Measurements from ENCODE around the gene SERPIND1.

SERPIND1 gene

DNA sequence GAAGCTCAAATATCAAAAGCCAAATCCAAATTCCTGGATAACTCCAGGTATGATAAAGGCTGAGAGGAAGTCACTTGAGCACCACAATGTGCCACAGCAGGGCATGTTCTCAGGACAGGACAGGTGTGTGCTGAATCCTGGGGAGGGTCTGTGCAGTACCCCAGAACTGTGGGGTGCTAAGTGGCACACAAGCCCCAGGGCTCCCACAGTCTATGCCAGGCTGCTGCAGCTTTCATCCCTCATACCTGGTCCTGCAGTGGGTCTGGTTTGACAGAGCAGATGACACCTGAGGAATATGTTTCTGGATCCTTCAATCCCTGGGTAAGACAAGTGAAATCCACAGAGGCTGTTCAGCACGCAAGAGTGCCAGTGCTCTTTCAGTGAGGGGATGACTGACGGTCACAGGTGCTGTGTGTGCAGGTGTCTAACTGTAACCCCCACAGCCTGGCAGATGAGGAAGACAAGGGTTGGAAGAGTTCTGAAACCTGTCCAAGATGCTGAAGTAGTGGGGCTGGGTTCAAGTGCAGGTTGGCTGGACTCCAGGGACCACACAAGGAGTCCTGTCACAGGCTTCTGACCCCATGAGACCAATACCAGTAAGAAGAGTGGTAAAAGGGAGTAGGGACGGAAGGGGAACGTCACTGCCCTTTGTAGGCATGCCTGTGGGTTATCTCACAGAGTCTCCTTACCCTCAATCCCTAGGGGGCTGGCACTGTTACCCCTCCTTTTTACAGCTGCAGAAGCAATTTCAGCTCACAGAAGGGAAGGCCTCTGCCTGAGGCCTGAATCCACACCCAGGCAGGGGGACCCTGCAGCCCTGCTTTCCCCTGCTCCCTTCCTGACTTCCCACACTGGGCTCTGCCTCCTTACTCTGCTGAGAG lies 14.1 kb downstream of the SERPIND1 start:
- peaks cover 4% of the 10 kb centered on the region for H3K4me1 ChIP-seq (ENCODE audit: control insufficient read depth, low read depth, low read length)
- no peaks in the 10 kb centered on the region for H3K79me1 ChIP-seq (ENCODE audit: low read length)
- no peaks in the 10 kb centered on the region for H3K27me3 ChIP-seq (ENCODE audit: insufficient read depth, low read length, poor library complexity)
- H3K36me3 ChIP-seq (ENCODE audit: control insufficient read depth, insufficient read depth, low read length) = no peaks in the 10 kb centered on the region
- WGBS (ENCODE audit: extremely low coverage, insufficient coverage, low lambda C conversion rate) = no CpG with 5 or more reads among the region's 4 CpGs
- no peaks in the 10 kb centered on the region for H3K79me2 ChIP-seq (ENCODE audit: control insufficient read depth, insufficient read depth, low read length)
- no peak overlapping the region for H4K5ac ChIP-seq (ENCODE audit: low read length)
- no peak overlapping the region for H3K27ac ChIP-seq (ENCODE audit: low read depth, low read length)
- H3K4ac ChIP-seq (ENCODE audit: low read depth, low read length) = no peak overlapping the region
- no peak overlapping the region for H4K8ac ChIP-seq (ENCODE audit: low read depth, low read length)
- H3K56ac ChIP-seq (ENCODE audit: low read length) = no peak overlapping the region
- H3K4me2 ChIP-seq (ENCODE audit: low read length) = no peak overlapping the region
- no peak for DNase-seq
- H2BK15ac ChIP-seq (replicated peaks; ENCODE audit: low read depth) = no peak overlapping the region
- no peak overlapping the region for H3K9ac ChIP-seq (ENCODE audit: low read length)
- H3K18ac ChIP-seq (ENCODE audit: low read length) = no peak overlapping the region
- H2BK5ac ChIP-seq (ENCODE audit: low read length) = no peak overlapping the region
- H2BK120ac ChIP-seq (ENCODE audit: low read depth, low read length) = no peak overlapping the region
- H2AK5ac ChIP-seq (ENCODE audit: low read length) = no peak overlapping the region
- no peak overlapping the region for H3K4me3 ChIP-seq (ENCODE audit: low read length)
- no peak overlapping the region for H3K23ac ChIP-seq (ENCODE audit: low read length)

DNA sequence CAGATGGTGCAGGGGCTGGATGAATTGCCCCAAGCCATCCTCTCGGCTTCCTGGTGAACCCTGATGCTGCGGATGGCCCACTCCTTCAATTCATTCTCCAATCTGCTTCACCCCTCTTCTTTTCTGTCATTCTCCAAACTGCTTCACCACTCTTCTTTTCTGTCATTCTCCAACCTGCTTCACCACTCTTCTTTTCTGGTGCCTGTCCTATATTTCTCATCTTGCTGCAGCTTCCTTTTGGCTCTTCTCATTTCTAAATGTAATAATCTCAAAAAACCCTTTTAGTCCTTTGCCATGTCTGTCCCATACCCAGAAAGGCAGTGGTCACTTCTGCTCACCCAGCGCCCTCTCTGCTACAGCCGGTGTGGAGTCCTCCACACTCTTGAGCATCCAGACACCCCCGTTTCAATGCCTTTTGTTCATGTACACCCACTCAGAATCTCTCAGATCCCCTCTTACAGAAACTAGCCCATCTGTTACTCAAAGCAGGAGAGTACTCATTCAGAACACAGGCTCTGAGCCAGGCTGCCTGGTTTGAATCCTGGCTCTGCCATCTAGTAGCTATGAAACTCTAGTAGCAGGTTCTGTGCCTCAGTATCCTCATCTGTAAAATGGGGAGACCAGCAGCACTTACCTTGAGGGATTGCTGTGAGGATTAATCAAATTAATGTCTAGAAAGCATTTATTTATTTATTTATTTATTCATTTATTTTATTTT lies 14.9 kb downstream of the SERPIND1 start:
- H3K36me3 ChIP-seq (ENCODE audit: control insufficient read depth, insufficient read depth, low read length) = no peaks in the 10 kb centered on the region
- H3K4me1 ChIP-seq (ENCODE audit: control insufficient read depth, low read depth, low read length) = peaks cover 3% of the 10 kb centered on the region

DNA sequence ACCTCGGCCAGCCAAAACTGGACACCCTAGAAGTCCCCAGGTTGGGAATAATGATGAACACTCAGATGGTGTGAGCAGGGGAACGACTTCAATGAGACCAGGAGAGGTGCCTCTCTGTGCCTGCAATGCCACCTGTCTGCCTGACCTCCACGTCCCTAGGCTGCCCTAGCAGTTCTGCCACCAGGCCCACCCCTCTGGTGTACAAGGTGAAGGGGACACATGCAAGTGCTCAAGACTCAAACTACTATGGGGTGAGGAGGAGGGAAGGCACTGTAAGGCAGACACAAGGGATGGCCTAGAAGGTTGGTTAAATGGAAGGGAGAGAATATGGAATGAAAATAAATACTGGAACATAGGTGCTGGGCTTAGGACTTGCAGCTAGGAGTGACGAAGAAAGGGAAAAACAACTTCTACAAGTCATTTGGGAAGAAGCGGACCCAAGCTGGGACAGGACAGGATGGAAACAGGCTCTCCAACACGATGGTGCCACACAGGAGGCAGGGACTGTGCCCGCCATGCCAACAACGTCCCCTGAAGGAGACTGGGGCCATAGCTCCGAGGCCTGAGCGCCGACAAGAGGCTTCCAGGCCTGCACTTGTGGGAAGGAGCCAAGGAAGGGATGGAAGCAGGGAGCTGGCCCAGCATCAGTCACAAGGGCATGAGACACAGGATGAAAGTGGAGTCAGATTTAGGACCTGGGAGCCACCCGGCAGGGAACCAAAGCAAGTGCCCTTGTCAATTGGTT lies 18.5 kb downstream of the SERPIND1 start:
- Histone ChIP-seq H2BK120ac (ENCODE audit: low read depth, low read length) (no peak overlapping the region), H3K79me2 (ENCODE audit: control insufficient read depth, insufficient read depth, low read length) (no peaks in the 10 kb centered on the region), H3K4me2 (ENCODE audit: low read length) (no peak overlapping the region), H3K36me3 (ENCODE audit: control insufficient read depth, insufficient read depth, low read length) (no peaks in the 10 kb centered on the region), H2BK5ac (ENCODE audit: low read length) (no peak overlapping the region), H3K4me1 (ENCODE audit: control insufficient read depth, low read depth, low read length) (no peaks in the 10 kb centered on the region), H3K4me3 (ENCODE audit: low read length) (no peak overlapping the region), H2BK15ac (replicated peaks; ENCODE audit: low read depth) (no peak overlapping the region), H4K5ac (ENCODE audit: low read length) (no peak overlapping the region), H3K27me3 (ENCODE audit: insufficient read depth, low read length, poor library complexity) (no peaks in the 10 kb centered on the region), H3K4ac (ENCODE audit: low read depth, low read length) (no peak overlapping the region), H4K8ac (ENCODE audit: low read depth, low read length) (no peak overlapping the region), H3K56ac (ENCODE audit: low read length) (no peak overlapping the region), H3K79me1 (ENCODE audit: low read length) (no peaks in the 10 kb centered on the region), H3K27ac (ENCODE audit: low read depth, low read length) (no peak overlapping the region), H3K18ac (ENCODE audit: low read length) (no peak overlapping the region), H2AK5ac (ENCODE audit: low read length) (no peak overlapping the region), H3K23ac (ENCODE audit: low read length) (no peak overlapping the region), H3K9ac (ENCODE audit: low read length) (no peak overlapping the region)
- DNase-seq = no peak
- no CpG with 5 or more reads among the region's 12 CpGs for WGBS (ENCODE audit: extremely low coverage, insufficient coverage, low lambda C conversion rate)

More for the DNA sequence above, 14.9 kb downstream of the SERPIND1 start:
- H3K23ac ChIP-seq (ENCODE audit: low read length) = no peak overlapping the region
- H2AK5ac ChIP-seq (ENCODE audit: low read length) = no peak overlapping the region
- no peak overlapping the region for H4K8ac ChIP-seq (ENCODE audit: low read depth, low read length)
- no peak overlapping the region for H3K27ac ChIP-seq (ENCODE audit: low read depth, low read length)
- H3K27me3 ChIP-seq (ENCODE audit: insufficient read depth, low read length, poor library complexity) = no peaks in the 10 kb centered on the region
- H3K18ac ChIP-seq (ENCODE audit: low read length) = no peak overlapping the region
- no peaks in the 10 kb centered on the region for H3K79me1 ChIP-seq (ENCODE audit: low read length)
- no peak overlapping the region for H3K4ac ChIP-seq (ENCODE audit: low read depth, low read length)
- H3K56ac ChIP-seq (ENCODE audit: low read length) = no peak overlapping the region
- no peak for DNase-seq
- no peak overlapping the region for H2BK5ac ChIP-seq (ENCODE audit: low read length)
- no peak overlapping the region for H3K4me3 ChIP-seq (ENCODE audit: low read length)
- no CpG with 5 or more reads among the region's 5 CpGs for WGBS (ENCODE audit: extremely low coverage, insufficient coverage, low lambda C conversion rate)
- no peak overlapping the region for H2BK120ac ChIP-seq (ENCODE audit: low read depth, low read length)
- H3K4me2 ChIP-seq (ENCODE audit: low read length) = no peak overlapping the region
- H4K5ac ChIP-seq (ENCODE audit: low read length) = no peak overlapping the region
- H3K79me2 ChIP-seq (ENCODE audit: control insufficient read depth, insufficient read depth, low read length) = no peaks in the 10 kb centered on the region
- H3K9ac ChIP-seq (ENCODE audit: low read length) = no peak overlapping the region
- no peak overlapping the region for H2BK15ac ChIP-seq (replicated peaks; ENCODE audit: low read depth)

DNA sequence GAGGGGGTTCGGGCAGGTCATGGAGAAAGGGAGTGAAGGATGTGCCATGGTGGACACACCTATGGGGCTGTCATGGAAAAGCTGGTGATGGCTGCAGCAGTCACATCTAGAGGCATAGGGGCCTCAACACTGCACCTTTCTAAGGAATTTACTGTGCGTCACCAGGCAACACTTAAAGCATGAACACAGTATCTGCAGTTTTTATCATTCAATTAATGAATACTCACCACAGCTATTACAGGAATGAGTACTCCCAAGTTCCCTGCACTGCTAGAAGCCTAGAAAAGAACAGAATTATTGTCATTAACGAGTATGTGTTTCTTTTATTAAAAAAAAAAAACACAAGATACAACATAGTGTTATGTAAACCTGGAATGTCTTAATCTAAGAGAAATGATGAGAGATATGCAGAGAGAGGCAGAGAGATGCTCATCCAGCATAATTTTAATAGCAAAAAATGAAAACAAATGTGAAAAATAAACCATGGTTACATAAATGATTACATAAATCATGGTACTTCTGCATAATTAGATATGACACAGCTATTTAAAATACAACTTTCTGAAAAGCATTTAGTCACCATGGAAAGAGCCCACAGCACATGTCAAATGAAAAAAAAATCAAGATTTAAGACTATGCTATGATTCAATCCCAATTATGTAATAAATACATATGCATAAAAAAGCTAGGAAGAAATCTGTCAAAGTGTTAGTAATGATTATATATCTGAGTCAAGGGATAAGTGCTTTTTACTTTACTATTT lies 19.2 kb downstream of the SERPIND1 start:
- Histone ChIP-seq H3K27me3 (ENCODE audit: insufficient read depth, low read length, poor library complexity) (no peaks in the 10 kb centered on the region), H3K27ac (ENCODE audit: low read depth, low read length) (no peak overlapping the region), H3K4me3 (ENCODE audit: low read length) (no peak overlapping the region), H3K36me3 (ENCODE audit: control insufficient read depth, insufficient read depth, low read length) (no peaks in the 10 kb centered on the region), H3K4me2 (ENCODE audit: low read length) (no peak overlapping the region), H3K56ac (ENCODE audit: low read length) (no peak overlapping the region), H3K79me2 (ENCODE audit: control insufficient read depth, insufficient read depth, low read length) (no peaks in the 10 kb centered on the region), H2BK120ac (ENCODE audit: low read depth, low read length) (no peak overlapping the region), H4K5ac (ENCODE audit: low read length) (no peak overlapping the region), H2BK15ac (replicated peaks; ENCODE audit: low read depth) (no peak overlapping the region), H3K79me1 (ENCODE audit: low read length) (no peaks in the 10 kb centered on the region), H3K23ac (ENCODE audit: low read length) (no peak overlapping the region), H3K4me1 (ENCODE audit: control insufficient read depth, low read depth, low read length) (no peaks in the 10 kb centered on the region), H4K8ac (ENCODE audit: low read depth, low read length) (no peak overlapping the region), H2BK5ac (ENCODE audit: low read length) (no peak overlapping the region), H3K18ac (ENCODE audit: low read length) (no peak overlapping the region), H2AK5ac (ENCODE audit: low read length) (no peak overlapping the region), H3K9ac (ENCODE audit: low read length) (no peak overlapping the region), H3K4ac (ENCODE audit: low read depth, low read length) (no peak overlapping the region)
- WGBS (ENCODE audit: extremely low coverage, insufficient coverage, low lambda C conversion rate) = no CpG with 5 or more reads among the region's 3 CpGs
- no peak for DNase-seq

DNA sequence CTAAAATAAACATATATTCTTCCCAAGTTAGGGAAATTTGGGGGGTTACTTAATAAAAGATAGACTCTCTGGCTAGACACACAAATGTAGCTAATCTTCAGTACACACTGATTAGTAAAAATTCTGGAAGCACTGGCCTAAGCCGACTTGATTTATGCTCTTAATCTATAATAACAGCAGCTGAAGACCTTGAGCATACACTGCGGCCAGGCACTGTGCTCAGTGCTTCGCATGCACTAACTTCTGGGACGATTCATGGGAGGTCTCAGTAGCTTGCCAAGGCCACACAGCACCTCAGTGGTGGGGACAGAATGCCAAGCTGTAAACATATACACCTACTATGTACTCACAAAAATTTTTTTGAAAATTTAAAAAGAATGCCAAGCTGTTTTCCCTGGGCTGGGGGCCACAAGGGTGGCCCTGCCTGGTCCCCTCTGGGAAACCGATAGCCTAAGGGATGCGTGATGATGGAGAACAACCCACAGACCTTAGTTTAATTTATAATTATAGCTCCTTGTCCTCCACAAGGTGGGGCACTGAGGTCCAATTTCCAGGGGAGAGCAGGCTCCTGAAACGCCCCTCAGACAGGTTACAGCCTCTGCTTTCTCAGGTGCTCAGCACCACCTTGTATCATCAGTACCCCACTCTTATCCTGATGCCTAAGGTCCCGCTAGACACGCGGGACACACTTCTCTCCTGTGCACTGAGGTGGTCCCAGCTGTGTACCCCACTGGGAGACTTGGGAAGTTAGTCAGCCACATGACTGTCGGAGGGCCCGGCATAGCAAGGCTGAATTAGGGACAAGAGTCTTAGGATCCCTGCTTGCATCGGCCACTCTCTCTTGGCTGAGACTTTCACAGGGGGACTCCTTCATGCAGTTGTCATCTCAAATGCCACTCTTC lies 20.1 kb downstream of the SERPIND1 start:
- Histone ChIP-seq H3K36me3 (ENCODE audit: control insufficient read depth, insufficient read depth, low read length) (no peaks in the 10 kb centered on the region), H3K23ac (ENCODE audit: low read length) (no peak overlapping the region), H3K79me2 (ENCODE audit: control insufficient read depth, insufficient read depth, low read length) (no peaks in the 10 kb centered on the region), H2BK5ac (ENCODE audit: low read length) (no peak overlapping the region), H3K4me3 (ENCODE audit: low read length) (no peak overlapping the region), H3K18ac (ENCODE audit: low read length) (no peak overlapping the region), H2BK120ac (ENCODE audit: low read depth, low read length) (no peak overlapping the region), H4K5ac (ENCODE audit: low read length) (no peak overlapping the region), H2BK15ac (replicated peaks; ENCODE audit: low read depth) (no peak overlapping the region), H3K4ac (ENCODE audit: low read depth, low read length) (no peak overlapping the region), H3K79me1 (ENCODE audit: low read length) (no peaks in the 10 kb centered on the region), H3K27me3 (ENCODE audit: insufficient read depth, low read length, poor library complexity) (no peaks in the 10 kb centered on the region), H3K4me1 (ENCODE audit: control insufficient read depth, low read depth, low read length) (no peaks in the 10 kb centered on the region), H3K56ac (ENCODE audit: low read length) (no peak overlapping the region), H2AK5ac (ENCODE audit: low read length) (no peak overlapping the region), H3K27ac (ENCODE audit: low read depth, low read length) (no peak overlapping the region), H3K9ac (ENCODE audit: low read length) (no peak overlapping the region), H3K4me2 (ENCODE audit: low read length) (no peak overlapping the region), H4K8ac (ENCODE audit: low read depth, low read length) (no peak overlapping the region)
- no peak for DNase-seq
- WGBS (ENCODE audit: extremely low coverage, insufficient coverage, low lambda C conversion rate) = no CpG with 5 or more reads among the region's 13 CpGs
